ENCODE measurements around the gene MTX1.

GRCh38 chr1:155199792-155200191 is 8.7 kb upstream of the MTX1 start:
- TF ChIP-seq FOSL1 (IDR thresholded peaks at IDR 0.05; ENCODE audit: low read depth) (no peak), CTCF (IDR thresholded peaks at IDR 0.05 in 2 of 3, conservative IDR thresholded peaks at IDR 0.05 in 1 of 3; ENCODE audit: borderline replicate concordance in 1 of 3, insufficient read depth in 1 of 3, low read depth in 2 of 3, low read length in 2 of 3) (no peak), REST (IDR thresholded peaks at IDR 0.05; ENCODE audit: low read depth) (no peak), CBX3 (IDR thresholded peaks at IDR 0.05; ENCODE audit: low read depth) (no peak), SP1 (IDR thresholded peaks at IDR 0.05; ENCODE audit: low read depth) (no peak), POLR2AphosphoS5 (IDR thresholded peaks at IDR 0.05; ENCODE audit: low read depth, low read length) (0 out of 2 replicates have a peak, but pooled peaks have one; percentile 16)
- TF ChIP-seq, protein P1, sequence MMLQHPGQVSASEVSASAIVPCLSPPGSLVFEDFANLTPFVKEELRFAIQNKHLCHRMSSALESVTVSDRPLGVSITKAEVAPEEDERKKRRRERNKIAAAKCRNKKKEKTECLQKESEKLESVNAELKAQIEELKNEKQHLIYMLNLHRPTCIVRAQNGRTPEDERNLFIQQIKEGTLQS (IDR thresholded peaks at IDR 0.05) = no peak
